ENCODE data around the gene DYNLT1. TPM values are rescaled to one million over a fixed set of nuclear protein-coding genes. Genes with fewer than 3 reads are reported as not detected.
"Not testable (repeated sequence)": the region's sequence is repeated elsewhere in the genome, so short reads cannot be mapped to it uniquely, and the experiment has no call there.

The DYNLT1 gene
- total RNA-seq, 2 experiments from 2014 or later, result 99.1 to 107 TPM

GRCh38 chr6:158674342-158675131 lies 30.0 kb upstream of the DYNLT1 start:
- H3K27me3 Mint-ChIP-seq (ENCODE audit: low read depth), result no peaks in the 10 kb centered on the region
- H3K27ac Mint-ChIP-seq, result no peak overlapping the region
- CTCF ChIA-PET, result no interaction called here
- H3K4me3 Mint-ChIP-seq, result no peak overlapping the region
- H3K36me3 Mint-ChIP-seq (ENCODE audit: low read depth), result peaks cover 50% of the 10 kb centered on the region
- intact Hi-C loops (cut with micrococcal nuclease), result no loop called here
- no peak for DNase-seq
- H3K9me3 Mint-ChIP-seq, result no peaks in the 10 kb centered on the region
- peaks cover 9% of the 10 kb centered on the region for H3K4me1 Mint-ChIP-seq (ENCODE audit: low read depth)

- CTCF ChIA-PET, result interaction anchor here (0.7 to 1.5 kb wide), 4 partner anchors 9 to 459 kb away, joined by 3 to 10 read pairs (median 4); no protein-coding TSS in a partner anchor
- Mint-ChIP-seq H3K27me3 (ENCODE audit: low read depth) (no peaks in the 10 kb centered on the region), H3K4me3 (no peak overlapping the region), H3K27ac (no peak overlapping the region), H3K36me3 (ENCODE audit: low read depth) (peaks cover 57% of the 10 kb centered on the region), H3K4me1 (ENCODE audit: low read depth) (peaks cover 10% of the 10 kb centered on the region), H3K9me3 (no peaks in the 10 kb centered on the region)
- intact Hi-C loops (cut with micrococcal nuclease), result no loop called here
- no peak for DNase-seq
Measured at GRCh38 chr6:158672726-158673125, 28.2 kb upstream of the DYNLT1 start.

- CTCF ChIA-PET, result interaction anchor here (1.1 kb wide), 1 partner anchor 19 kb away, joined by 3 read pairs; no protein-coding TSS in a partner anchor
- H3K27me3 Mint-ChIP-seq (ENCODE audit: low read depth); DNase-seq; H3K9me3 Mint-ChIP-seq; H3K4me3 Mint-ChIP-seq; H3K27ac Mint-ChIP-seq; intact Hi-C loops (cut with micrococcal nuclease): not testable (repeated sequence)
- Mint-ChIP-seq H3K4me1 (ENCODE audit: low read depth) (peaks cover 13% of the 10 kb centered on the region), H3K36me3 (ENCODE audit: low read depth) (peaks cover 60% of the 10 kb centered on the region)
Measured at GRCh38 chr6:158672119-158672518, 27.6 kb upstream of the DYNLT1 start.

GRCh38 chr6:158669145-158670035 lies 24.8 kb upstream of the DYNLT1 start:
- DNase-seq, result no peak
- intact Hi-C loops (cut with micrococcal nuclease), result no loop called here
- Mint-ChIP-seq H3K9me3 (no peaks in the 10 kb centered on the region), H3K27me3 (ENCODE audit: low read depth) (no peaks in the 10 kb centered on the region), H3K4me3 (no peak overlapping the region), H3K27ac (no peak overlapping the region), H3K4me1 (ENCODE audit: low read depth) (peaks cover 21% of the 10 kb centered on the region), H3K36me3 (ENCODE audit: low read depth) (peaks cover 65% of the 10 kb centered on the region)
- CTCF ChIA-PET, result interaction anchor here (0.7 to 1.1 kb wide), 4 partner anchors 9 to 23 kb away, joined by 3 to 7 read pairs (median 4); no protein-coding TSS in a partner anchor

GRCh38 chr6:158668707-158669103 lies 24.2 kb upstream of the DYNLT1 start:
- no peak for DNase-seq
- H3K27me3 Mint-ChIP-seq (ENCODE audit: low read depth), result no peaks in the 10 kb centered on the region
- peaks cover 65% of the 10 kb centered on the region for H3K36me3 Mint-ChIP-seq (ENCODE audit: low read depth)
- peaks cover 22% of the 10 kb centered on the region for H3K4me1 Mint-ChIP-seq (ENCODE audit: low read depth)
- H3K27ac Mint-ChIP-seq, result no peak overlapping the region
- no peak overlapping the region for H3K4me3 Mint-ChIP-seq
- H3K9me3 Mint-ChIP-seq, result no peaks in the 10 kb centered on the region
- intact Hi-C loops (cut with micrococcal nuclease), result no loop called here
- CTCF ChIA-PET, result interaction anchor here (1.1 kb wide), 1 partner anchor 23 kb away, joined by 3 read pairs; no protein-coding TSS in a partner anchor

DNA sequence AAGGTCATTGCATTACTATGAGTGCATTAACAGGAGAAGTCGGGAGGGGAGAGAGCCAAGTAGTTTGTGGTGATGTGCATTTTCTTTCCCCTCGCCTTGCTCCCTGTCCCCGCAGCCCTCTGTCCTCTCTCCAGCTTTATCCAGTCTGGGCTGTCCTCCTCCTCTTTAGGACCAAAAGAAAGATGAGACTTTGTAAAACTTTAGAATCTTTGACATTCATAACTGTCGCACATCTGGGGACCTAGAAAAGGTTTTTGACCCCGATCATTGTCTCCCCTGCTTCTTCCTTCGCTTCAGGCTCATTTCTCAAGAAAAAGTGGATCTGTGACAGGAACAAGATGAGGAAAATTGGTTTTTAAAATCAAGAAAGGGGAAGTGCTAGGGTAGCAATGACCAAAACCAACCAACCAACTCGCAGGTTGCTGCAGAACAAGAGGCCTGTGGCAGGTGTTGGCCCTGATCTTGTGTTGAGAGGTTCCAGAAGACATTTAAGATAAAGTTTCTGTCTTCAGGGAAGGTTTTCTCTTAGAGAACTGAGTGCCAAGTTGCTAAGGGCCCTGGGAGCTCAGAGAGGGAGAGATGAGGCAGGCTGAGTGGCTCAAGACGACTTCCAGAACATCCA lies 22.9 kb upstream of the DYNLT1 start:
- intact Hi-C loops (cut with micrococcal nuclease), result no loop called here
- H3K27ac Mint-ChIP-seq, result no peak overlapping the region
- H3K4me3 Mint-ChIP-seq, result no peak overlapping the region
- H3K27me3 Mint-ChIP-seq (ENCODE audit: low read depth), result no peaks in the 10 kb centered on the region
- H3K9me3 Mint-ChIP-seq, result no peaks in the 10 kb centered on the region
- peaks cover 73% of the 10 kb centered on the region for H3K36me3 Mint-ChIP-seq (ENCODE audit: low read depth)
- H3K4me1 Mint-ChIP-seq (ENCODE audit: low read depth), result peaks cover 31% of the 10 kb centered on the region
- no peak for DNase-seq
- CTCF ChIA-PET, result interaction anchor here (1.1 kb wide), 1 partner anchor 24 kb away, joined by 3 read pairs; no protein-coding TSS in a partner anchor

DNA sequence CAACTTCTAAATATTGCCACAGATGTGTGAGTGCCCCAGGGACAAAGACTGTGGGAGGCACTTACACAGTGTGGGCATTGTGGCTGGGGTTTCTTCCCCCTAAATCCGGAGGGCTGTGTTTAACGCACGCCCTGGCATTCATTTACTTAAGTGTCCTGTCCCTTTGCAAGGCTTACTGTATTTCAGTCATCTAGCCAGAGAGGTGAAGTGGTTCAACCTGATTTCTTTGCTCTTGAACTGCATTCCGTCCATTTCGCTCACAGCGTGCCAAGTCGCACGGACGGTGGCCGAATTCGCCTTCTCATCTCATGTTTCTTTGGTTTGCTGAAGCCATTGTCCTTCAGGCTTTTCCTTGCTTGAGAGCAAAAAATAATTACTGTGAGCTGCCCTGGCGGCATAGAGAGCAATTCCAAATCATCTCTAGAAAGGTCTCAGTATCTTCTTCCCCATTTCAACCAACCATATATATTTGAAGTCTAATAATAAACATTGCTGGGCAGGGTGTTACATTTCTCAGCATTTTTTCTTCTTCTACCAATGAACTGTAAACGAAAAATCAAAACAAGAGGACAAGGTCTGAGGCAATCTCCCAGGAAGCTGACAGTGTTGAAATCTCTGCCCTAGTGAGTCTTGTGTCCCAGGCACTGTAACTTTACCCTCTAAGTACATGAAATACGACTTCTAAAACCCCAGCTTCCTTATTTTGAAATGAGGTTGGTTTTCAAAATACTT lies 22.3 kb upstream of the DYNLT1 start:
- H3K4me1 Mint-ChIP-seq (ENCODE audit: low read depth), result peaks cover 38% of the 10 kb centered on the region
- no peak overlapping the region for H3K27ac Mint-ChIP-seq
- no peaks in the 10 kb centered on the region for H3K9me3 Mint-ChIP-seq
- CTCF ChIA-PET, result interaction anchor here (1.1 kb wide), 1 partner anchor 24 kb away, joined by 3 read pairs; no protein-coding TSS in a partner anchor
- intact Hi-C loops (cut with micrococcal nuclease), result no loop called here
- no peak for DNase-seq
- H3K27me3 Mint-ChIP-seq (ENCODE audit: low read depth), result no peaks in the 10 kb centered on the region
- H3K36me3 Mint-ChIP-seq (ENCODE audit: low read depth), result peaks cover 77% of the 10 kb centered on the region
- H3K4me3 Mint-ChIP-seq, result no peak overlapping the region

DNA sequence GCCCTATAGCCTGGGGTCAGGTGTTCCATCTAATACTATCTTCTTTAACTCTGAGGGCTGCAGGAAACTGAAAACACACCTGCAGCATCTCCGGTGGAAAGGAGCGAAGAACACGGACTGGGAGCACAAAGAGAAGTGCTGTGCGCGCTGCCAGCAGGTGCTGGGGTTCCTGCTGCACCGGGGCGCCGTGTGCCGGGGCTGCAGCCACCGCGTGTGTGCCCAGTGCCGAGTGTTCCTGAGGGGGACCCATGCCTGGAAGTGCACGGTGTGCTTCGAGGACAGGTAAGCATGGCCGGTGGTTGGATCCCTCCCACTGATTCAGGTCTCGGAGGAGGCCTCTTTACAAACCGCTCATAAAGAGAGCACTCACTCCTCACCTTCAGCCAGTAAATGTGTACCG lies 20.8 kb upstream of the DYNLT1 start:
- no peaks in the 10 kb centered on the region for H3K9me3 Mint-ChIP-seq
- DNase-seq, result no peak
- H3K27ac Mint-ChIP-seq, result no peak overlapping the region
- H3K4me3 Mint-ChIP-seq, result no peak overlapping the region
- H3K27me3 Mint-ChIP-seq (ENCODE audit: low read depth), result no peaks in the 10 kb centered on the region
- CTCF ChIA-PET, result no interaction called here
- intact Hi-C loops (cut with micrococcal nuclease), result no loop called here
- peaks cover 48% of the 10 kb centered on the region for H3K4me1 Mint-ChIP-seq (ENCODE audit: low read depth)
- peaks cover 80% of the 10 kb centered on the region for H3K36me3 Mint-ChIP-seq (ENCODE audit: low read depth)

- H3K27ac Mint-ChIP-seq, result no peak overlapping the region
- H3K4me1 Mint-ChIP-seq (ENCODE audit: low read depth), result peaks cover 58% of the 10 kb centered on the region
- no peaks in the 10 kb centered on the region for H3K27me3 Mint-ChIP-seq (ENCODE audit: low read depth)
- intact Hi-C loops (cut with micrococcal nuclease), result no loop called here
- H3K4me3 Mint-ChIP-seq, result peak overlapping the region; percentile 60
- H3K36me3 Mint-ChIP-seq (ENCODE audit: low read depth), result peaks cover 76% of the 10 kb centered on the region
- CTCF ChIA-PET, result interaction anchor here (0.9 to 5.4 kb wide), 3 partner anchors 14 to 34 kb away, joined by 3 to 44 read pairs (median 9); partner anchors contain the start of gene SYTL3
- no peak for DNase-seq
- no peaks in the 10 kb centered on the region for H3K9me3 Mint-ChIP-seq
Measured at GRCh38 chr6:158663625-158664165, 19.2 kb upstream of the DYNLT1 start.

DNA sequence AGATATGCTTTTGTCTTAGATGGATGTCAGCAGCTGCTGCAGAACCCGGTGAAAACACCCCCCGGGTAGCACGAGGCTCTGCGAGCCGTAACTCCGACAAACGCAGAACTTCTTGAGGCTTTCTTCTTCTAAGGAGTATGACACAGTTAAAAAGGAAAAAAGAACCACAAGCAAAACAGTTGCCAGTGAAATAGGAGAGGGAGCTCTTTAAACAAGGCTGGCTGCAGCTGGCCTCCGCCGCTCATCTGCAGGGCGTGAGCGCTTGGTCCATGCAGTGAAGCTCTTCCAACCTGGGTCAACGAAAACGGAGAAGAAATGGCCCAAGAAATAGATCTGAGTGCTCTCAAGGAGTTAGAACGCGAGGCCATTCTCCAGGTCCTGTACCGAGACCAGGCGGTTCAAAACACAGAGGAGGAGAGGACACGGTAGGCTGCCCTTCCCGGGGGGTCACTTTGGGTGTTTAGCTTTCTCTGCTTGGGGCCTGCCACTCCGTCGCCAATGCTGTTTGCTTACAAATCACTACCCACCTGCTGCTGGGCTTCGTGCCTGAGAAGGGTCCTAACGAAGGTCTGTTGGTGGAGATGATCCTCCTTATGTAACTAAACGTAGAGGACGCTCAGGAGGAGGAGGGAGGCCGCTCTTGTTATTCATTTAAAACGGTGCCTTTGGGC lies 18.5 kb upstream of the DYNLT1 start:
- CTCF ChIA-PET, result interaction anchor here (0.5 to 5.4 kb wide), 8 partner anchors 13 to 309 kb away, joined by 3 to 44 read pairs (median 3); partner anchors contain the start of gene SYTL3
- Mint-ChIP-seq H3K36me3 (ENCODE audit: low read depth) (peaks cover 72% of the 10 kb centered on the region), H3K4me1 (ENCODE audit: low read depth) (peaks cover 56% of the 10 kb centered on the region), H3K9me3 (no peaks in the 10 kb centered on the region), H3K27ac (peak overlapping the region; percentile 71), H3K4me3 (peak overlapping the region; percentile 60), H3K27me3 (ENCODE audit: low read depth) (no peaks in the 10 kb centered on the region)
- intact Hi-C loops (cut with micrococcal nuclease), result no loop called here
- no peak for DNase-seq

- intact Hi-C loops (cut with micrococcal nuclease), result no loop called here
- Mint-ChIP-seq H3K27ac (no peak overlapping the region), H3K9me3 (no peaks in the 10 kb centered on the region), H3K4me3 (peak overlapping the region; percentile 60), H3K36me3 (ENCODE audit: low read depth) (peaks cover 70% of the 10 kb centered on the region), H3K4me1 (ENCODE audit: low read depth) (peaks cover 55% of the 10 kb centered on the region), H3K27me3 (ENCODE audit: low read depth) (no peaks in the 10 kb centered on the region)
- CTCF ChIA-PET, result interaction anchor here (0.5 to 5.4 kb wide), 10 partner anchors 9 to 309 kb away, joined by 3 to 44 read pairs (median 3); partner anchors contain the start of gene SYTL3
- DNase-seq, result no peak
Measured at GRCh38 chr6:158662607-158662953, 18.0 kb upstream of the DYNLT1 start.

Measured in activated naive CD4-positive, alpha-beta T cell treated with anti-CD3 and anti-CD28 coated beads for 36 hours (primary cell).